Right atrium auricular region (tissue), 2 donors: ENCODE data around the gene CD47. TPM values are rescaled to one million over a fixed set of nuclear protein-coding genes. Genes with fewer than 3 reads are reported as not detected.

Source experiments
- DNase-seq: peaks from one replicate; pipeline ENCODE4 v3.0.0-alpha.2; 2019; ENCODE audit warnings: low spot score
- H3K27ac ChIP-seq, 2 donors: fragments of 200-600 bp; sonication (generic); 1 replicate in 1 of 2; 2 replicates in 1 of 2; pipeline ENCODE4 v1.5.1; 2016 to 2019
- H3K27me3 ChIP-seq, 2 donors: fragments of 200-600 bp; sonication (generic); one replicate each; pipeline versions ENCODE4 v1.5.1 to v1.6.0; 2017 to 2019
- H3K36me3 ChIP-seq: fragments of 200-600 bp; sonication (generic); one replicate; pipeline ENCODE4 v1.5.1; 2016
- H3K4me1 ChIP-seq, 2 donors: fragments of 200-600 bp; sonication (generic); one replicate each; pipeline versions ENCODE4 v1.5.1 to v1.6.0; 2017 to 2019
- H3K4me3 ChIP-seq, 2 donors: fragments of 200-600 bp; sonication (generic); 1 replicate in 1 of 2; 2 replicates in 1 of 2; pipeline ENCODE4 v1.5.1; 2017 to 2019; ENCODE audit warnings: mild to moderate bottlenecking in 1 of 2, moderate library complexity in 1 of 2
- H3K9me3 ChIP-seq, 2 donors: fragments of 200-600 bp; sonication (generic); one replicate each; pipeline ENCODE4 v1.5.1; 2019
- CTCF ChIP-seq, 2 donors: fragments of 200-600 bp; sonication (generic); IDR thresholded peaks; one replicate each; pipeline ENCODE4 v1.5.1; 2019; ENCODE audit warnings: antibody characterized with exemption in 2 of 2
- total RNA-seq, 2 donors: library from RNA; depleted of rRNA; stranded (reverse); fragments of >200 nt; gene quantifications; one replicate each; pipeline ENCODE4 v1.1.0, GENCODE V29; 2016

The CD47 gene
- total RNA-seq, 2 donors from 2014 or later: 52.1 to 92.2 TPM

GRCh38 chr3:108126348-108126747 is 35.5 kb upstream of the CD47 start:
- no peak for DNase-seq

DNA sequence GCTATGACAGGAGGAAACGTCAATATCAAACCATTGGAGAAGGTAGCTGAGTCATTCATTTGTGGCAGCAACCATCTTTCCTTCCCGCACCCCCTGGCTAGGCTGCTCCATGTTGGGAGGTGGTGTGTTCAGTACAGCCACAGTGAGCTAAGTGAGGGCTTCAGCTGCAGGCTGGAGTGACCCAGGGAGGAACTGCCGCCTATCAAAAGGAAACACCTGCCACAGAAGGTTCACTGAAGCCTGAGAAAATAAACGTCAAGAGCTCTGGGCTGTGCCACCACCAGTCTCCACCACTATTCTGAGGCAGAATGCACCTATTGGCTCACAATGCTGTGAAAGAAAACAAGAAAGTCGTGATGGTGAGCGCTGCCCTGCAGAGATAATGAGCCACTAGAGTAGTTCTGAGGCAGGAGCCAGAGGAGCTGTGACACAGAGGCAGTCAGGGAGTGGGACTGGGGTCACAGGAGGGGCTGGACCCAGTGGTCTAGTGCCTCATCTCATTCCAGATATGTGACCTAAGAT is 34.8 kb upstream of the CD47 start:
- H3K36me3 ChIP-seq: no peaks in the 10 kb centered on the region
- TF ChIP-seq CTCF (IDR thresholded peaks at IDR 0.05): no peak
- no peaks in the 10 kb centered on the region for H3K4me1 ChIP-seq
- no peaks in the 10 kb centered on the region for H3K9me3 ChIP-seq
- no peak overlapping the region for H3K4me3 ChIP-seq
- H3K27ac ChIP-seq: no peak overlapping the region
- no peak for DNase-seq
- H3K27me3 ChIP-seq: no peaks in the 10 kb centered on the region

More at GRCh38 chr3:108126348-108126747, 35.5 kb upstream of the CD47 start:
- Histone ChIP-seq H3K27me3 (no peaks in the 10 kb centered on the region), H3K36me3 (no peaks in the 10 kb centered on the region), H3K4me3 (no peak overlapping the region), H3K4me1 (no peaks in the 10 kb centered on the region), H3K27ac (no peak overlapping the region), H3K9me3 (no peaks in the 10 kb centered on the region)
- TF ChIP-seq CTCF (IDR thresholded peaks at IDR 0.05): no peak

GRCh38 chr3:108125153-108125543 is 34.3 kb upstream of the CD47 start:
- Histone ChIP-seq H3K9me3 (no peaks in the 10 kb centered on the region), H3K4me1 (no peaks in the 10 kb centered on the region), H3K27me3 (no peaks in the 10 kb centered on the region), H3K36me3 (no peaks in the 10 kb centered on the region), H3K27ac (no peak overlapping the region), H3K4me3 (no peak overlapping the region)
- TF ChIP-seq CTCF (IDR thresholded peaks at IDR 0.05): no peak
- no peak for DNase-seq

DNA sequence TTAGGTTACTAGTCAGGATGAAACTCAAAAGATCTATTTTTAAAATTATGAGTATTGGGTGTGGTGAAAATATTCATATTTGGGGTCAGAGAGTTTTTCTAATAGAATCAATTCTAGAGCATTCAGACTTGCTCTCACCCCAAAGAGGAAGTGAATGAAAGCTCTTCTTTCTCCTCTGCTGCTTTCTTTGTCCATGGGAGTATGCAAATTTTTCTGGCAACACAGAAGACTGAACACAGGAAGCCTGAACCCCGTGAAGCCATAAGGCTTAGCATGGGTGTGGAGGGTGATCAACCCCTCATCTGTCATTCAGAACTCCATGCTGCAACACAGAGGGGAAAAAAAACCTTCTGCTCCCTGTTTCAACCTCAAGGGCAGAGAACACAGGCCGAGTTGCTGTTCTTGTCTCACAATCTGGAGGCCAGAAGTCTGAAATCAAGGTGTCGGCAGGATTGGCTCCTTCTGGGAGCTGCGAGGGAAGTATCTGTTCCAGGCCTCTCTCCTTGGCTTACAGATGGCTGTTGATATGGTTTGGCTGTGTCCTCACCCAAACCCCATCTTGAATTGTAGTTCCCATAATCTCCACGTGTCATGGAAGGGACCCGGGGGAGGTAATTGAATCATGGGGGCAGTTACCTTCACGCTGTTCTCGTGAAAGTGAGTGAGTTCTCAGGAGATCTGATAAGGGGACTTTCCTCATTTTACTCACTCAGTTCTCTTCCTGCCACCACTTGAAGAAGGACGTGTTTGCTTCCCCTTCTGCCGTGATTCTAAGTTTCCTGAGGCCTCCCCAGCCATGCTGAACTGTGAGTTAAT is 33.7 kb upstream of the CD47 start:
- TF ChIP-seq CTCF (IDR thresholded peaks at IDR 0.05): no peak
- no peak overlapping the region for H3K4me3 ChIP-seq
- H3K27me3 ChIP-seq: no peaks in the 10 kb centered on the region
- no peaks in the 10 kb centered on the region for H3K4me1 ChIP-seq
- no peaks in the 10 kb centered on the region for H3K36me3 ChIP-seq
- no peak for DNase-seq
- H3K27ac ChIP-seq: no peak overlapping the region
- no peaks in the 10 kb centered on the region for H3K9me3 ChIP-seq

DNA sequence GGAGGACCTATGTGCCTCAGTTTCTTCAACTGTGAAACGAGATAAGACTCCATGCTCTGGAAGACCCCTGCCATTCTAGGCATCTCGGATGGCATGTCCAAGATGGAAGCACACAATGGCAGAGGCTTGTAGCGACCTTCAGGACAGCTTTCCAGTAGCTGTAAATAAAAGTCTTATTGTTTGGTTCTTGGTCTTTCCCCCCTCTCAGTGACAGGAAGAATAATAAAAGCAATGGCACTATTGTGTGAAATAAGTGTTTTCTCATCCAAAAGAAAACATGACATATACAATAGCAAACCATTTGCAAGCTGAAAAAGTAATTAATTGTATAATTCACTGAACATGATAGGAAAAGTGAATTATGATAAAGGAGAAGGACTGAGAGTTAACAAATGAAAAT is 32.5 kb upstream of the CD47 start:
- Histone ChIP-seq H3K9me3 (no peaks in the 10 kb centered on the region), H3K27me3 (no peaks in the 10 kb centered on the region), H3K4me1 (no peaks in the 10 kb centered on the region), H3K36me3 (no peaks in the 10 kb centered on the region), H3K27ac (no peak overlapping the region), H3K4me3 (no peak overlapping the region)
- TF ChIP-seq CTCF (IDR thresholded peaks at IDR 0.05): no peak
- DNase-seq: no peak
